Uterine smooth muscle cell (primary cell): ENCODE measurements around the gene UBE2V1. TPM values are rescaled to one million over a fixed set of nuclear protein-coding genes. Genes with fewer than 3 reads are reported as not detected.

Source experiments
- total RNA-seq: library from RNA; depleted of rRNA; stranded (reverse); fragments of >200 nt; gene quantifications from 2 replicates; pipeline ENCODE4 v1.2.3, GENCODE V29; 2014

The UBE2V1 gene
- 26.2 and 32.4 TPM in 2 replicates for total RNA-seq

DNA sequence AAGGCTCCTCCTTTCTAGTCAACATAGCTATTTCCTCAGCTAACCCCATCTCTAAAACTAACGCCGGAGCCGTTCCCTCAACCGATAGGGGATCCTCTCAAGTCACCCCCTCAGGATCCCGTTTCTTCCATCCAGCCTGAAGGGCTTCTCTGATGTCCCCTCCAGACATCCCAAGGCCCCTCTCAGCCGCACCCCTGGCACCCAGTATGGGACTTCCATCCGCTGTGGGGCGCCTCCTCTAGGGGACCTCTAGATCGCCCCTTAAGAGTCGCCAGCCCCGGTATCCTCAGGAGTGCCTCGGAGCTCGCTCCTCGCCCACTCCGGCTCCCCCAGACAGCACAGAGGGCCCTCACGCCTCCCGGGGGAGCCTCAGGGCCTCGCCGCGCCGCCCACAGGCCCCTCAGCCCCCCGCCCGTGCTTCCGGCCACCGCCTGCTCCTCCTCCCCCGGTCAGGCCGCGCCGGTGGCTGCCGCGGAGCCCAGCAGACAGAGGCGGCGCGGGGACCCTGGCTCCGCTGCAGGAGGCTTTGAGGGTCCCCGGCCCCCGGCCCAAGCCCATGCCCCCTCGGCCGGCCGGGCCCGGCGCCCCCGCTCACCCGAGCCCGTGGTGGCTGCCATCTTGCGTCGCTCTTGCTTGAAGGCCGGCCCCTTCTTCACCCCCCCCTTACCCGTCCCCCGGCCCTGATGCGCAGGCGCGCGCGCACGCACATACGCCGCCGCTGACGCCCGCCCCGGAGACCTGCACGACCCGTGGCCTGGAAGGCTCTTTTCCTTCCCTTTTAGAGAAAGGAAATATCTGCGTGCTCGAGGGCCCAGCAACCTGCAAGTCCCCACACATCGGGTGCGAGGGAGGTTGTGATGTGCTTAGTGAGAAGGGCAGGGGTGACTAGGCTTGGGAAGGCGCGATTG is at the start of gene UBE2V1:
UBE2V1 (minus strand) TSS at position 639 of the 908 bp plus-strand sequence; CDS start at position 617, 22 bp downstream.

DNA sequence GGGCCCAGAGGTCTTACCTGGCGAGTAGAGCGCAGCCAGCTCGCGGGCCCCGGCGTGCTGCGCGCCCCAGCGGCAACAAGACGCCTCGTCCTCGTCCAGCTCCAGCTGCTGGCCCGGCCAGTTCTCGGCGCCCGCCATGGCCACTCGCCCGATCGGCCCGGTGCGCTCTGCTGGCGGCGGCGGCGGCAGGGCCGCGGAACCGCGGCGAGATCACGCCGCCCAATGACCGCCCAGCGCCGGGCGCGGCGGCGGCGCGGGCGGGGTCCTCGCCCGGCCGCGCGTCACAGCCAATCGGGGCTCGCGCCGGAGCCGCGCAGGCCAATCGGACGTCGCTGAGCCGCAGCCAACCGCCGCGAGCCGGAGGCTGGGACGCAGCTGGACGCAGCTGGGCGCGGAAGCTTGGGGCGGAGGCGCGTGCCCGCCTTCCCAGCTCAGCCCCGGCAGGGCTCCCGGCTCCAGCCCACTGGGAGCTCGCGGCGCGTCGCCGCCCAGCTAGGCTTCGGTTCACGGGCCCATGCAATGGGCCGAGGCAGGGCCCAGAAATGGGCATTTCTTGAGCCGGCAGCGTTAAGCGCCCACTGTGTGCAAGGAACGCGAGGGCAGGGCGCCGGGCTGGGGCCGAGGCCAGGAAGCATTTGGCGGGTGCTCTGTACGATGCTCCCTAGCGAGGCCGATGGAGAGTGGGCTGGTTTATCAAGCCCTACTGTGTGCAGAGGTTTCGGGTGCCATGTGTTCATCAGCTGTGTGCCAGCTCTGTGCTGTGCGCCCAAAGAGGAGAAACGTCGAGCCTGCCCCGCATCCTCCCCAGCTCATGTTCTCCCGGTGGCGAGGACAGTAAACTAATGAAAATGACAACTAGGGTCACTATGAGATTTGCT is 40.8 kb upstream of the UBE2V1 start, which contains the start of gene PEDS1:
PEDS1 (minus strand) TSS at position 224 of the 878 bp plus-strand sequence; CDS start at position 138, 86 bp downstream.

Other genes starting within 250 kb of the UBE2V1 start
- gene SPATA2, start 197.6 kb downstream of the UBE2V1 start, total RNA-seq, result 1.1 and 1.2 TPM in 2 replicates
- 105 and 155 TPM in 2 replicates for gene RNF114, start 176.8 kb downstream of the UBE2V1 start, total RNA-seq
- gene SNAI1, start 130.2 kb downstream of the UBE2V1 start, total RNA-seq, result 0.11 and 0.12 TPM in 2 replicates
- gene PEDS1, start 40.6 kb upstream of the UBE2V1 start, total RNA-seq, result 9.4 and 10.5 TPM in 2 replicates
- 145 and 164 TPM in 2 replicates for gene CEBPB, start 77.7 kb upstream of the UBE2V1 start, total RNA-seq